Endodermal cell (in vitro differentiated cells): ENCODE measurements around the gene COX20. TPM values are rescaled to one million over a fixed set of nuclear protein-coding genes. Genes with fewer than 3 reads are reported as not detected.

Experiments used
- DNase-seq: peaks from one replicate; pipeline ENCODE4 v3.0.0-alpha.2; 2017
- H3K27ac ChIP-seq: 2 replicates; pipeline ENCODE4 v1.5.1; 2013; ENCODE audit warnings: mild to moderate bottlenecking, low read depth, low read length, moderate library complexity
- H3K27me3 ChIP-seq: 2 replicates; pipeline ENCODE4 v1.6.1; 2013; ENCODE audit warnings: mild to moderate bottlenecking, low read length, moderate library complexity; ENCODE audit not compliant: insufficient read depth, control insufficient read depth, poor library complexity, severe bottlenecking
- H3K36me3 ChIP-seq: 2 replicates; pipeline ENCODE4 v1.7.0; 2013; ENCODE audit warnings: mild to moderate bottlenecking, low read length, moderate library complexity; ENCODE audit not compliant: control insufficient read depth, insufficient read depth
- H3K4me1 ChIP-seq: one replicate; pipeline ENCODE4 v1.7.0; 2013; ENCODE audit warnings: low read length; ENCODE audit not compliant: control insufficient read depth, insufficient read depth
- H3K4me3 ChIP-seq: 2 replicates; pipeline ENCODE4 v1.5.1; 2013; ENCODE audit warnings: mild to moderate bottlenecking, low read length, moderate library complexity
- H3K9ac ChIP-seq: 2 replicates; pipeline ENCODE4 v1.6.1; 2013; ENCODE audit warnings: mild to moderate bottlenecking, low read length, moderate library complexity; ENCODE audit not compliant: poor library complexity, severe bottlenecking; ENCODE audit errors: extremely low read depth
- H3K9me3 ChIP-seq: 2 replicates; pipeline ENCODE4 v1.6.1; 2013; ENCODE audit warnings: mild to moderate bottlenecking, low read length, moderate library complexity; ENCODE audit not compliant: control insufficient read depth
- H3K27ac Mint-ChIP-seq: 2 replicates; pipeline ENCODE4 v1.8.0; 2020; ENCODE audit warnings: mixed read lengths
- H3K27me3 Mint-ChIP-seq: 2 replicates; pipeline ENCODE4 v1.8.0; 2021; ENCODE audit warnings: mild to moderate bottlenecking, mixed read lengths; ENCODE audit not compliant: insufficient read depth
- H3K36me3 Mint-ChIP-seq: 2 replicates; pipeline ENCODE4 v1.8.0; 2020; ENCODE audit warnings: low read depth, mixed read lengths
- H3K4me1 Mint-ChIP-seq: 2 replicates; pipeline ENCODE4 v1.8.0; 2020; ENCODE audit warnings: mixed read lengths
- H3K4me3 Mint-ChIP-seq: 2 replicates; pipeline ENCODE4 v1.8.0; 2020; ENCODE audit warnings: mild to moderate bottlenecking, moderate library complexity, mixed read lengths
- H3K9me3 Mint-ChIP-seq: 2 replicates; pipeline ENCODE4 v1.8.0; 2020; ENCODE audit warnings: mild to moderate bottlenecking, mixed read lengths
- WGBS, 2 experiments: methylation state at CpG; one replicate each; pipeline versions ENCODE4 v1.1.5 to v1.1.7; 2013; ENCODE audit warnings: missing lambda C conversion rate in 2 of 2, mixed read lengths in 1 of 2; ENCODE audit not compliant: insufficient coverage in 1 of 2, insufficient read length in 1 of 2; 5-methylcytosine and 5-hydroxymethylcytosine counted together
- total RNA-seq, 2 donors: library from RNA; stranded (reverse); fragmentation: NEBNext Ultra II Directional in 1 of 2; extraction: Animal tissue kit (Norgen Biotek cat#: 25700) in 1 of 2; gene quantifications; 2 replicates in 1 of 2; 3 replicates in 1 of 2; pipeline ENCODE4 v1.2.1, GENCODE V29; 2021
- TF ChIP-seq, protein P1 (sequence below): fragments of 200-600 bp; sonication (generic); conservative IDR thresholded peaks from 2 replicates; pipeline ENCODE4 v1.5.0; 2021; ENCODE audit warnings: antibody characterized with exemption, mild to moderate bottlenecking

COX20 gene
- total RNA-seq, 2 donors from 2014 or later = 19.5 to 23.4 TPM

DNA sequence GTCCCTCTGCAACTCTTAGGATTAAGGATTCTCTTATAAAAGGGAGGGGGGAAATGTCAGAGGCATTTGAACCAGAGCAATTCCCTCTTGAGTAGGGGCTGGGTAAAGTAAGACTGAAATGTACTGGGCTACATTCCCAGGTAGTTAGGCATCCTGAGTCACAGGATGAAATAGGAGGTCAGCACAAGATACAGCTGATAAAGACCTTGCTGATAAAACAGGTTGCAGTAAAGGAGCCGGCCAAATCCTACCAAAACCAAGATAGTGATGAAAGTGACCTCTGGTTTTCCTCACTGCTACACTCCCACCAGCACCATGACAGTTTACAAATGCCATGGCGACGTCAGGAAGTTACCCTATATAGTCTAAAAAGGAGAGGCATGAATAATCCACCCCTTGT lies 14.3 kb upstream of the COX20 start:
- peaks cover 11% of the 10 kb centered on the region for H3K4me1 Mint-ChIP-seq
- TF ChIP-seq, protein P1, sequence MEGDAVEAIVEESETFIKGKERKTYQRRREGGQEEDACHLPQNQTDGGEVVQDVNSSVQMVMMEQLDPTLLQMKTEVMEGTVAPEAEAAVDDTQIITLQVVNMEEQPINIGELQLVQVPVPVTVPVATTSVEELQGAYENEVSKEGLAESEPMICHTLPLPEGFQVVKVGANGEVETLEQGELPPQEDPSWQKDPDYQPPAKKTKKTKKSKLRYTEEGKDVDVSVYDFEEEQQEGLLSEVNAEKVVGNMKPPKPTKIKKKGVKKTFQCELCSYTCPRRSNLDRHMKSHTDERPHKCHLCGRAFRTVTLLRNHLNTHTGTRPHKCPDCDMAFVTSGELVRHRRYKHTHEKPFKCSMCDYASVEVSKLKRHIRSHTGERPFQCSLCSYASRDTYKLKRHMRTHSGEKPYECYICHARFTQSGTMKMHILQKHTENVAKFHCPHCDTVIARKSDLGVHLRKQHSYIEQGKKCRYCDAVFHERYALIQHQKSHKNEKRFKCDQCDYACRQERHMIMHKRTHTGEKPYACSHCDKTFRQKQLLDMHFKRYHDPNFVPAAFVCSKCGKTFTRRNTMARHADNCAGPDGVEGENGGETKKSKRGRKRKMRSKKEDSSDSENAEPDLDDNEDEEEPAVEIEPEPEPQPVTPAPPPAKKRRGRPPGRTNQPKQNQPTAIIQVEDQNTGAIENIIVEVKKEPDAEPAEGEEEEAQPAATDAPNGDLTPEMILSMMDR = no peak
- peak overlapping the region; percentile 70 for H3K27ac Mint-ChIP-seq
- no peak for DNase-seq
- WGBS, 2 experiments = 72% methylated on average over 3 of the region's 3 CpGs; no CpG with 5 or more reads in 1 of the 2 experiments
- H3K4me3 Mint-ChIP-seq = no peak overlapping the region
- Histone ChIP-seq H3K4me3 (no peak overlapping the region), H3K4me1 (no peaks in the 10 kb centered on the region), H3K27me3 (no peaks in the 10 kb centered on the region), H3K27ac (no peak overlapping the region), H3K9me3 (no peaks in the 10 kb centered on the region), H3K9ac (no peak overlapping the region), H3K36me3 (no peaks in the 10 kb centered on the region)
- no peaks in the 10 kb centered on the region for H3K36me3 Mint-ChIP-seq
- peaks cover 9% of the 10 kb centered on the region for H3K27me3 Mint-ChIP-seq
- H3K9me3 Mint-ChIP-seq = no peaks in the 10 kb centered on the region

DNA sequence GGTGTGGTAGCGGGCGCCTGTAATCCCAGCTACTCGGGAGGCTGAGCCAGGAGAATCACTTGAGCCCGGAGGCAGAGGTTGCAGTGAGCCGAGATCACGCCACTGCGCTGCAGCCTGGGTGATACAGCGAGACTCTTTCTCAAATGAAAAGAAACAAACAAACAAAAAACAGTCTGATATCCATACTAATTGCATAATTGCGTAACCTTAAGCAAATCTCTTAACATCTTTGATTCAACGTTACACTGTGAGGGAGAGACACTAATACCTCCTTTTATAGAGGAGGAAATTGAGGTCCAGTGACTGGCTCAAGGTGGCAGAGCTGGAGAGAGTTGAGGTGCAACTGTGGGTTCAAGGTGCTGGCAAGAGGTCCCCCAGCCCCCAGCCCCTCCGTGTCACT lies 12.6 kb upstream of the COX20 start:
- no peaks in the 10 kb centered on the region for H3K9me3 Mint-ChIP-seq
- Histone ChIP-seq H3K9ac (no peak overlapping the region), H3K4me1 (no peaks in the 10 kb centered on the region), H3K4me3 (no peak overlapping the region), H3K27me3 (no peaks in the 10 kb centered on the region), H3K9me3 (no peaks in the 10 kb centered on the region), H3K27ac (no peak overlapping the region), H3K36me3 (no peaks in the 10 kb centered on the region)
- H3K36me3 Mint-ChIP-seq = no peaks in the 10 kb centered on the region
- no peaks in the 10 kb centered on the region for H3K27me3 Mint-ChIP-seq
- no peak overlapping the region for H3K4me3 Mint-ChIP-seq
- H3K4me1 Mint-ChIP-seq = peaks cover 7% of the 10 kb centered on the region
- no peak for DNase-seq
- 85 to 94% methylated on average over 10 to 11 of the region's 11 CpGs for WGBS, 2 experiments
- TF ChIP-seq, protein P1 = no peak
- H3K27ac Mint-ChIP-seq = no peak overlapping the region

DNA sequence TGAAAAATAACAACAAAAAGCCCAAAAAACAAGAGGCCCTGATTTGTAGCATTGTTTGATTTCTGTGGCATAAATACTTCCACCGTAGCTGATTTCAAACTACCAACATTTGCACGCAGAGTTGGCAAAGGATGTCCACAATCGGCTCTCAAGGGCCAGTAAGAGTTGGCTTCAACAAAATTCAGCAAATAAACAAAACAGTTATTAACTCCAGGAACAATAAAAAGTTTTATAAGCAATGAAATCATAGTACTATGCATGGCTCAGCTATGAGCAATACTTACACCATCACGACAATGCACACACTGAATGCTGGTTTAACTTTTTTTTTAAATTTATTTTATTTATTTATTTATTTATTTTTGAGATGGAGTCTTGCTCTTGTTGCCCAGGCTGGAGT lies 8.7 kb upstream of the COX20 start:
- no peak for DNase-seq
- Histone ChIP-seq H3K36me3 (no peaks in the 10 kb centered on the region), H3K4me1 (no peaks in the 10 kb centered on the region), H3K27me3 (no peaks in the 10 kb centered on the region), H3K9me3 (no peaks in the 10 kb centered on the region), H3K27ac (no peak overlapping the region), H3K4me3 (no peak overlapping the region), H3K9ac (no peak overlapping the region)
- WGBS, 2 experiments = 89 to 100% methylated on average over 1 to 4 of the region's 4 CpGs
- Mint-ChIP-seq H3K9me3 (no peaks in the 10 kb centered on the region), H3K27me3 (no peaks in the 10 kb centered on the region), H3K4me3 (no peak overlapping the region), H3K36me3 (no peaks in the 10 kb centered on the region), H3K27ac (no peak overlapping the region), H3K4me1 (no peaks in the 10 kb centered on the region)
- TF ChIP-seq, protein P1 = no peak
